HAP-1 (cell line): ENCODE results near the gene TMEM209.

Source experiments
- DNase-seq, 2 experiments: peaks; one replicate each; pipeline ENCODE4 v3.0.0-alpha.2; 2016 to 2020; ENCODE audit warnings: low spot score in 2 of 2
- H3K27me3 ChIP-seq: fragments of 250-450 bp; sonication (Bioruptor Pico); 2 replicates; pipeline ENCODE4 v1.5.1; 2020; ENCODE audit warnings: low read depth, mild to moderate bottlenecking, moderate library complexity
- H3K36me3 ChIP-seq: fragments of 250-450 bp; sonication (Bioruptor Pico); replicated peaks from 2 replicates; pipeline ENCODE4 v1.5.1; 2020; ENCODE audit warnings: mild to moderate bottlenecking
- H3K4me1 ChIP-seq: fragments of 250-450 bp; sonication (Bioruptor Pico); 2 replicates; pipeline ENCODE4 v1.5.1; 2020; ENCODE audit warnings: mild to moderate bottlenecking
- H3K4me3 ChIP-seq: fragments of 250-450 bp; sonication (Bioruptor Pico); 2 replicates; pipeline ENCODE4 v1.5.1; 2020; ENCODE audit warnings: mild to moderate bottlenecking, moderate library complexity
- H3K9me3 ChIP-seq: fragments of 250-450 bp; sonication (Bioruptor Pico); 2 replicates; pipeline ENCODE4 v1.5.1; 2020; ENCODE audit warnings: mild to moderate bottlenecking, moderate library complexity
- in situ Hi-C: fragments of 300-500 bp; cut with MboI; formaldehyde crosslinking; loops from 3 replicates; pipeline ENCODE4 v1.14.3; 2020; ENCODE audit warnings: low sequenced_read_pairs, inconsistent platforms, mixed read lengths

TMEM209 gene

GRCh38 chr7:130178251-130178650 lies 27.0 kb downstream of the TMEM209 start:
- Histone ChIP-seq H3K9me3 (no peaks in the 10 kb centered on the region), H3K4me1 (no peaks in the 10 kb centered on the region), H3K27me3 (no peaks in the 10 kb centered on the region), H3K4me3 (no peak overlapping the region), H3K36me3 (peaks cover 45% of the 10 kb centered on the region)
- DNase-seq: no peak
- in situ Hi-C loops: no loop called here

GRCh38 chr7:130174237-130174959 lies 30.8 kb downstream of the TMEM209 start:
- Histone ChIP-seq H3K4me1 (no peaks in the 10 kb centered on the region), H3K36me3 (peaks cover 53% of the 10 kb centered on the region), H3K4me3 (no peak overlapping the region), H3K27me3 (no peaks in the 10 kb centered on the region), H3K9me3 (no peaks in the 10 kb centered on the region)
- no peak for DNase-seq
- in situ Hi-C loops: no loop called here

GRCh38 chr7:130162196-130162595 lies 43.0 kb downstream of the TMEM209 start:
- no peaks in the 10 kb centered on the region for H3K27me3 ChIP-seq
- in situ Hi-C loops: no loop called here
- H3K9me3 ChIP-seq: no peaks in the 10 kb centered on the region
- H3K36me3 ChIP-seq: peaks cover 55% of the 10 kb centered on the region
- no peaks in the 10 kb centered on the region for H3K4me1 ChIP-seq
- no peak overlapping the region for H3K4me3 ChIP-seq
- DNase-seq: no peak

- Histone ChIP-seq H3K4me1 (no peaks in the 10 kb centered on the region), H3K27me3 (no peaks in the 10 kb centered on the region), H3K4me3 (no peak overlapping the region), H3K9me3 (no peaks in the 10 kb centered on the region), H3K36me3 (peaks cover 43% of the 10 kb centered on the region)
- in situ Hi-C loops: no loop called here
- DNase-seq: no peak
Observed at GRCh38 chr7:130160455-130160854, 44.8 kb downstream of the TMEM209 start.

DNA sequence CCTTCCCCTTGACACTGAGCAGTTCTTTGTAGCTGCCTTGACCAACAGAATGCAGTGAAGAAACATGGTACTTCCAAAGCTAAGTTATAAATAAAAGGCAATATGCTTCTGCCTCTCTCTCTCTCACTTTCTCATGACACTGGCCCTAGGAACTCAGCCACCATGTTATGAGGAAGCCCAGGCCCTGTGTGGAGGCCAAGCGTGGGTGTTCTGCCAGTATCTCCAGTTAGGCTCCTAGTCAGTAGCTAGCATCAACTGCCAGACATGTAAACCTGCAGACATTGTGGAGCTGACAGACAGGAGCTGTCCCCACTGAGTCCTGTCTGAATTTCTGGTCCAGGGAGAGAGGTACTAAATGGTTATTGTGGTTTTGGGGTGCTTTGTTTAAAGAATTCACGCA lies 45.2 kb downstream of the TMEM209 start:
- peaks cover 40% of the 10 kb centered on the region for H3K36me3 ChIP-seq
- in situ Hi-C loops: no loop called here
- no peaks in the 10 kb centered on the region for H3K9me3 ChIP-seq
- H3K27me3 ChIP-seq: no peaks in the 10 kb centered on the region
- H3K4me1 ChIP-seq: no peaks in the 10 kb centered on the region
- no peak overlapping the region for H3K4me3 ChIP-seq
- no peak for DNase-seq

DNA sequence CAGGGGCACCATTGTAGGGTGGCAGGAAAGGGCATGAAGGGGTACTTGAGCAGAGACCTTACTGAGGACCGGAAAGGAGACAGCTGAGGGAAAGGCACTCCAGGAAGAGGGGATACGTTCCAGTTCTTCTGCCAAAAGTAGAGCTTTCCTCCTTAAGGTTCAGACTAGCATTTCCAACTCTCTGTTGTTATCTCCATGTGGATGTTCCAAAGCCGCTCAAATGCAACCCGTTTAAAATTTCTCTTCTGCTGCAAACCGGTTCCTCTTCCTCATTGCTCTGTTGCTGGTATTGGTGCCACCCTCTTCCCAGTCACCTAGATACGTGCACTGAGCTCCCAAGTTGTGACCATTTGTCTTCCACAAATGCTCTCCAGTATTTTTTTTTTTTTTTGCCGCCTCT lies 47.5 kb downstream of the TMEM209 start:
- no peaks in the 10 kb centered on the region for H3K4me1 ChIP-seq
- H3K27me3 ChIP-seq: no peaks in the 10 kb centered on the region
- H3K36me3 ChIP-seq: peaks cover 22% of the 10 kb centered on the region
- no peak overlapping the region for H3K4me3 ChIP-seq
- DNase-seq: no peak
- H3K9me3 ChIP-seq: no peaks in the 10 kb centered on the region
- in situ Hi-C loops: no loop called here

GRCh38 chr7:130156140-130156539 lies 49.1 kb downstream of the TMEM209 start:
- no peaks in the 10 kb centered on the region for H3K4me1 ChIP-seq
- H3K36me3 ChIP-seq: peaks cover 10% of the 10 kb centered on the region
- no peaks in the 10 kb centered on the region for H3K9me3 ChIP-seq
- H3K27me3 ChIP-seq: no peaks in the 10 kb centered on the region
- no peak overlapping the region for H3K4me3 ChIP-seq
- DNase-seq: no peak
- in situ Hi-C loops: no loop called here

- Histone ChIP-seq H3K4me3 (no peak overlapping the region), H3K4me1 (no peaks in the 10 kb centered on the region), H3K36me3 (peaks cover 3% of the 10 kb centered on the region), H3K9me3 (no peaks in the 10 kb centered on the region), H3K27me3 (no peaks in the 10 kb centered on the region)
- DNase-seq: peak in 1 of 2 experiments; percentile 57
- in situ Hi-C loops: no loop called here
Observed at GRCh38 chr7:130154501-130155317, 50.5 kb downstream of the TMEM209 start.

DNA sequence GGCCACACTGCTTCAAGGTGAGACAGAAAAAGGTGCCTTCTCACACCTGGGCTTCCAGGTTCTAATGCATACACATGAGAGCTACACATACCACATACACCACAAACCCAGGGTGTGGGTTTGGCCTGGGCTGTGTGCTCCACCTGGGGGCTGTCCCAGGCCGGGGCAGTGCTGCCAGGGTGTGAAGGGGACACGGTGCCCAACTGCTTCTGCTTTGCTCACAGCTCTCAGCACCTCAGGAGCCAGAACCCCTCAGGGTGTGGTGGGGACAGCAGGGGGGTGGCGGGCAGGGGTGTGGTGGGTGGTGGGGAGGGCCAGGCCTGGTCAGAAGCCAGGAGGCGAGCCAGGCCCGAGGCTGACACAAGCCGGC lies 51.1 kb downstream of the TMEM209 start:
- H3K4me1 ChIP-seq: no peaks in the 10 kb centered on the region

GRCh38 chr7:130153211-130153908 lies 51.8 kb downstream of the TMEM209 start:
- in situ Hi-C loops: no loop called here
- no peak for DNase-seq

More for the DNA sequence above, 51.1 kb downstream of the TMEM209 start:
- in situ Hi-C loops: no loop called here
- Histone ChIP-seq H3K36me3 (no peaks in the 10 kb centered on the region), H3K9me3 (no peaks in the 10 kb centered on the region), H3K27me3 (no peaks in the 10 kb centered on the region), H3K4me3 (no peak overlapping the region)
- DNase-seq: no peak

GRCh38 chr7:130152493-130153210 lies 52.6 kb downstream of the TMEM209 start:
- no peak overlapping the region for H3K4me3 ChIP-seq
- H3K4me1 ChIP-seq: no peaks in the 10 kb centered on the region
- in situ Hi-C loops: no loop called here
- no peaks in the 10 kb centered on the region for H3K9me3 ChIP-seq
- no peaks in the 10 kb centered on the region for H3K36me3 ChIP-seq
- H3K27me3 ChIP-seq: no peaks in the 10 kb centered on the region
- DNase-seq: no peak

More at GRCh38 chr7:130153211-130153908, 51.8 kb downstream of the TMEM209 start:
- Histone ChIP-seq H3K9me3 (no peaks in the 10 kb centered on the region), H3K4me3 (no peak overlapping the region), H3K36me3 (no peaks in the 10 kb centered on the region), H3K4me1 (no peaks in the 10 kb centered on the region), H3K27me3 (no peaks in the 10 kb centered on the region)

DNA sequence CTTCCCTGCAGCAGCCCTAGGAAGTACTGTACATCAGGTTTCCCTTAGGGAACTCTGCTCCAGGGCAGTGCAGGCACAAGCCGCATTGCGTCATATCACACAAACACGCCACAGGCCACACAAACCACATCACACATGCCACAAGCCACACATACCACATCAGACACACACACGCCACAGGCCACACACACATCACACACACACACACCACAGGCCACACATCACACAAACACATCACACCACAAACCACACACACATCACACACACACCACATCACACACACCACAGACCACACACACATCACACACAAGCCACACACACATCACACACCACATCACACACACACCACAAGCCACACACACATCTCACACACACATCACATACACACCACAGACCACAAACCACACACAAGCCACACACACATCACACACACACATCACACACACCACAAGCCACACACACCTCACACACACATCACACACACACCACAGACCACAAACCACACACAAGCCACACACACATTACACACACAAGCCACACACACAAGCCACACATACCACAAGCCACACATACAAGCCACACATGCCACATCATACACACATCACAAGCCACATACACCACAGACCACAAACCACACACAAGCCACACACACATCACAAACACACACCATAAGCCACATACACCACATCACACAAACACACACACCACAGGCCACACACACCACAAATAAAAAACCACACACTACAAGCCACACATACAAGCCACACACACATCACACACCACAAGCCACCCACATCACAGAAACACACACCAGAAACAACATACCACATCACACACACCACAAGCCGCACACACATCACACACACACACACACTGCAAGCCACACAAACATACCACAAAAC lies 53.4 kb downstream of the TMEM209 start:
- Histone ChIP-seq H3K9me3 (no peaks in the 10 kb centered on the region), H3K4me3 (no peak overlapping the region), H3K4me1 (no peaks in the 10 kb centered on the region), H3K27me3 (no peaks in the 10 kb centered on the region), H3K36me3 (no peaks in the 10 kb centered on the region)
- no peak for DNase-seq
- in situ Hi-C loops: no loop called here

DNA sequence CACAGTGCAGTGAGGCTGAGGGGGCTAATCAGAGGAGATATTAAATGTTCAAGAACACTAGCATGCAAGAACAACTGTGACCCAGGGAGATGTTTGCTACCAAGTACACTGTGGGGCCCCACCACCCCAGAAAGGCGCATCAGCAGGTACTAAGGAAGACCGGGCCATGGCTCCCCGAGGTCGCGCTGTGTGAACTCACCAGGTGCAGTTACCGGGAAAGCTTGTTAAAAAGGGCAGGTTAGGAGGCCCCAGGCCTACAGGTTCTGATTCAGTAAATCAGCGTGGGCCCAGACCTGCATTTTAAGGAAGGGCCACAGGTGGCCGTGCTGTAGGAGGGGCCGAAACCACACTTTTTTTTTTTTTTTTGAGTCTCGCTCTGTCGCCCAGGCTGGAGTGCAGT lies 54.6 kb downstream of the TMEM209 start:
- Histone ChIP-seq H3K4me3 (no peak overlapping the region), H3K9me3 (no peaks in the 10 kb centered on the region), H3K36me3 (no peaks in the 10 kb centered on the region), H3K27me3 (no peaks in the 10 kb centered on the region), H3K4me1 (no peaks in the 10 kb centered on the region)
- no peak for DNase-seq
- in situ Hi-C loops: no loop called here
